Activated CD4-positive, alpha-beta T cell treated with anti-CD3 and anti-CD28 coated beads, Interleukin-2, amount 10 ng/mL, durations not matched to agents 24 days and 14 days (primary cell): Measurements from ENCODE around the gene NFIC. TPM values are rescaled to one million over a fixed set of nuclear protein-coding genes. Genes with fewer than 3 reads are reported as not detected.
A peak's percentile ranks its signal among the peaks of the same experiment; 100 is the strongest.

Experiments
- DNase-seq: peaks from one replicate; pipeline ENCODE4 v3.0.0; 2022
- H3K27ac Mint-ChIP-seq: one replicate; pipeline ENCODE4 v1.8.0; 2022; ENCODE audit warnings: mild to moderate bottlenecking, mixed read lengths
- H3K27me3 Mint-ChIP-seq: one replicate; pipeline ENCODE4 v1.8.0; 2022; ENCODE audit warnings: mixed read lengths
- H3K36me3 Mint-ChIP-seq: one replicate; pipeline ENCODE4 v1.8.0; 2022; ENCODE audit warnings: low read depth, mild to moderate bottlenecking, mixed read lengths
- H3K4me1 Mint-ChIP-seq: one replicate; pipeline ENCODE4 v1.8.0; 2021; ENCODE audit warnings: mixed read lengths
- H3K4me3 Mint-ChIP-seq: one replicate; pipeline ENCODE4 v1.8.0; 2022; ENCODE audit warnings: mild to moderate bottlenecking, moderate library complexity, mixed read lengths
- H3K9me3 Mint-ChIP-seq: one replicate; pipeline ENCODE4 v1.8.0; 2021; ENCODE audit warnings: mixed read lengths
- intact Hi-C: fragments of 100-400 bp; cut with micrococcal nuclease; formaldehyde crosslinking; loops from one replicate; pipeline ENCODE4 v1.15.1; 2023
- total RNA-seq: library from RNA; stranded (reverse); gene quantifications from 2 replicates; pipeline ENCODE4 v1.2.3, GENCODE V29; 2022

NFIC gene
- total RNA-seq, 1 donor from 2014 or later: 19.8 TPM

DNA sequence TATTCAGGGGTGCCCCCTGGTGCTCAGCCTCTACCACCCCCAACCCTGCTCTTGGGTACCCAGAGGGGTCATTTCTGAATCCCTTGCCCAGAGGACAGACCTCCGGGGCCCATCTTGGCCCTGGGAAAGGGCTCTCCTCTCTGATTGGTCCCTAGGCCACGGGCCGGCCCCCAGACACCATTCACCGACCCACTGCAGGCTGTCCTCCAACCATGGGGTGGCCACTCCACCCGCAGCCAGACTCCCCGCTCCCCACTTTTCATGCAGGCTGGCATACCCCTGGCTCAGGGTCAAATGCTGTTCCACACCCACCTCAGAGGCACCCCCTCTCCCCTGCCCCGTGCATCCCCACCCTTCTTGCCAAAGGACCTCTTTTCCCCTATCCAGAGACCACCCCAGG lies 99.2 kb downstream of the NFIC start:
- intact Hi-C loops: no loop called here
- no peak overlapping the region for H3K27ac Mint-ChIP-seq
- DNase-seq: no peak
- H3K36me3 Mint-ChIP-seq: no peaks in the 10 kb centered on the region
- no peak overlapping the region for H3K4me3 Mint-ChIP-seq
- H3K27me3 Mint-ChIP-seq: no peaks in the 10 kb centered on the region
- H3K9me3 Mint-ChIP-seq: no peaks in the 10 kb centered on the region
- H3K4me1 Mint-ChIP-seq: no peaks in the 10 kb centered on the region

GRCh38 chr19:3466635-3467034 lies 100.3 kb downstream of the NFIC start:
- intact Hi-C loops: no loop called here
- no peaks in the 10 kb centered on the region for H3K4me1 Mint-ChIP-seq
- no peaks in the 10 kb centered on the region for H3K27me3 Mint-ChIP-seq
- H3K36me3 Mint-ChIP-seq: no peaks in the 10 kb centered on the region
- no peak overlapping the region for H3K4me3 Mint-ChIP-seq
- H3K9me3 Mint-ChIP-seq: no peaks in the 10 kb centered on the region
- H3K27ac Mint-ChIP-seq: no peak overlapping the region
- DNase-seq: no peak

DNA sequence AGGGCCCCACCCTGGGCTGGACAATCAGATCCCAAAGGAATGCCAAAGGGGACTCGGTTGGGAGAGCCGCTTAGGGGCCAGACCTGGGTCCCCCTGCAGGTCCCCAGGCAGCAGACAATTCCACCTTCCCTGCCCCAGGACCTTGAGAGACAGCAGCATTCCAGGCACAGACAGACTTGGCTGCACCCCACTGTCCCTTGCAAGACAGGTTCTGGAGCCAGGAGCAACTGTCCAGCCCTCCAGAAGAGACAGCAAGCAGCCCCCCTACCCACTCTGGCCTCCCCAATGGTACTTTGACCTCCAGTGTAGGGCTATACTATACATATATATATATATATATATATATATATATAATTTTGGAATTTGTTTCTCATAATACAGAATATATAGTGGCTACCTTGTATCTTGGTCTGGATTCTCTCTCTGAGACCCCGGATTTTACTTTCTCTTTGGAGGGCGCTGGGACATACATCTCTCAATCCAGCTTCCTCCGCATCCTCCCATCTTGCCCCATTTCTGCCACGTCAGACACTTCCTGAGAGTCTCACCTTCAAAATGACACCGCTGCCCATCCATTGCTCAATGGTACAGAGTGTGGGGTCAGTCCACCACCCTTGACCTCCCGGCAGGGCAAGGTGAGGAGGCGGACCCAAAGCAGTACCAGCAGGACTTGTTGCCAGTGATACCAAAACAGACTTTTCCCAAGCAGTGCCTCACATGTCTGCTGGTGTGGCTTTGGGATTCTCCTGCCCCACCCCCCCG lies 101.2 kb downstream of the NFIC start:
- Mint-ChIP-seq H3K27ac (no peak overlapping the region), H3K4me1 (no peaks in the 10 kb centered on the region), H3K4me3 (no peak overlapping the region), H3K9me3 (no peaks in the 10 kb centered on the region), H3K27me3 (no peaks in the 10 kb centered on the region), H3K36me3 (no peaks in the 10 kb centered on the region)
- no peak for DNase-seq
- intact Hi-C loops: no loop called here

- Mint-ChIP-seq H3K4me3 (no peak overlapping the region), H3K36me3 (no peaks in the 10 kb centered on the region), H3K4me1 (no peaks in the 10 kb centered on the region), H3K9me3 (no peaks in the 10 kb centered on the region), H3K27me3 (no peaks in the 10 kb centered on the region), H3K27ac (no peak overlapping the region)
- intact Hi-C loops: no loop called here
- no peak for DNase-seq
Observed at GRCh38 chr19:3468211-3468610, 101.8 kb downstream of the NFIC start.

- Mint-ChIP-seq H3K4me1 (no peaks in the 10 kb centered on the region), H3K27me3 (no peaks in the 10 kb centered on the region), H3K9me3 (no peaks in the 10 kb centered on the region), H3K36me3 (no peaks in the 10 kb centered on the region), H3K27ac (no peak overlapping the region), H3K4me3 (no peak overlapping the region)
- intact Hi-C loops: no loop called here
- no peak for DNase-seq
Observed at GRCh38 chr19:3469638-3470499, 103.5 kb downstream of the NFIC start.

- Mint-ChIP-seq H3K4me3 (no peak overlapping the region), H3K27me3 (no peaks in the 10 kb centered on the region), H3K4me1 (no peaks in the 10 kb centered on the region), H3K36me3 (no peaks in the 10 kb centered on the region), H3K27ac (no peak overlapping the region), H3K9me3 (no peaks in the 10 kb centered on the region)
- no peak for DNase-seq
- intact Hi-C loops: no loop called here
Observed at GRCh38 chr19:3470500-3471128, 104.2 kb downstream of the NFIC start.

GRCh38 chr19:3471954-3472655 lies 105.7 kb downstream of the NFIC start:
- H3K27ac Mint-ChIP-seq: no peak overlapping the region
- no peak overlapping the region for H3K4me3 Mint-ChIP-seq
- DNase-seq: peak; percentile 79
- H3K36me3 Mint-ChIP-seq: no peaks in the 10 kb centered on the region
- peaks cover 2% of the 10 kb centered on the region for H3K27me3 Mint-ChIP-seq
- intact Hi-C loops: loop anchor here (2.0 kb wide), 1 partner anchor 145 kb away; no protein-coding TSS in a partner anchor
- H3K9me3 Mint-ChIP-seq: no peaks in the 10 kb centered on the region
- H3K4me1 Mint-ChIP-seq: no peaks in the 10 kb centered on the region

DNA sequence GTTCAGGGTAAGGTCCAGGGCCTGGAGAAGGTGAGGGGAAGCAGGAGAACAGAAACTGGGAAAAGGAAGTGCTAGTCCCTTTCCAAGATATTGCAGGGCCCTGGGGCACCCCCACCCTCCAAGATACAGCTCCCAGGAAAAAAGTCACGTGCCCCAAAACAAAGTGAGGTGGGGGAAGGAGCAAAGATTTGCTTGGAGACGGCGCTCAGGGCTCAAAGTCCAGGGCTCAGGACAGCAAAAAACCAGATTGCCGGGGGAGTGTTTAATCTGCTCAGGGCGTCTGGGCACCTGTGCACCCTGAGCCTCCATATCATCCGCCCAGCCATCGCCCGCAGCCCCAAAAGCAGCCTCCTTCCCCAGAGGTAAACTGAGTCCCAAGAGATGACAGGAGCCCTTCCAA lies 107.6 kb downstream of the NFIC start:
- Mint-ChIP-seq H3K4me1 (peaks cover 8% of the 10 kb centered on the region), H3K27ac (no peak overlapping the region), H3K9me3 (no peaks in the 10 kb centered on the region), H3K36me3 (no peaks in the 10 kb centered on the region), H3K4me3 (no peak overlapping the region), H3K27me3 (peaks cover 2% of the 10 kb centered on the region)
- no peak for DNase-seq
- intact Hi-C loops: no loop called here

- no peaks in the 10 kb centered on the region for H3K36me3 Mint-ChIP-seq
- no peak overlapping the region for H3K27ac Mint-ChIP-seq
- peaks cover 2% of the 10 kb centered on the region for H3K27me3 Mint-ChIP-seq
- DNase-seq: no peak
- H3K4me1 Mint-ChIP-seq: peaks cover 14% of the 10 kb centered on the region
- H3K9me3 Mint-ChIP-seq: no peaks in the 10 kb centered on the region
- intact Hi-C loops: loop anchor here (5.0 kb wide), 1 partner anchor 167 kb away; no protein-coding TSS in a partner anchor
- H3K4me3 Mint-ChIP-seq: no peak overlapping the region
Observed at GRCh38 chr19:3474614-3475013, 108.2 kb downstream of the NFIC start.

GRCh38 chr19:3475449-3475848 lies 109.1 kb downstream of the NFIC start:
- no peak for DNase-seq
- Mint-ChIP-seq H3K9me3 (no peaks in the 10 kb centered on the region), H3K4me1 (peaks cover 16% of the 10 kb centered on the region), H3K27me3 (peaks cover 2% of the 10 kb centered on the region), H3K27ac (no peak overlapping the region), H3K36me3 (no peaks in the 10 kb centered on the region), H3K4me3 (no peak overlapping the region)
- intact Hi-C loops: loop anchor here (5.0 kb wide), 1 partner anchor 168 kb away; no protein-coding TSS in a partner anchor

- intact Hi-C loops: loop anchor here (5.0 kb wide), 1 partner anchor 170 kb away; no protein-coding TSS in a partner anchor
- no peak overlapping the region for H3K4me3 Mint-ChIP-seq
- no peaks in the 10 kb centered on the region for H3K36me3 Mint-ChIP-seq
- H3K27me3 Mint-ChIP-seq: peaks cover 2% of the 10 kb centered on the region
- H3K9me3 Mint-ChIP-seq: no peaks in the 10 kb centered on the region
- H3K27ac Mint-ChIP-seq: no peak overlapping the region
- peaks cover 16% of the 10 kb centered on the region for H3K4me1 Mint-ChIP-seq
- DNase-seq: no peak
Observed at GRCh38 chr19:3476830-3477229, 110.4 kb downstream of the NFIC start.

DNA sequence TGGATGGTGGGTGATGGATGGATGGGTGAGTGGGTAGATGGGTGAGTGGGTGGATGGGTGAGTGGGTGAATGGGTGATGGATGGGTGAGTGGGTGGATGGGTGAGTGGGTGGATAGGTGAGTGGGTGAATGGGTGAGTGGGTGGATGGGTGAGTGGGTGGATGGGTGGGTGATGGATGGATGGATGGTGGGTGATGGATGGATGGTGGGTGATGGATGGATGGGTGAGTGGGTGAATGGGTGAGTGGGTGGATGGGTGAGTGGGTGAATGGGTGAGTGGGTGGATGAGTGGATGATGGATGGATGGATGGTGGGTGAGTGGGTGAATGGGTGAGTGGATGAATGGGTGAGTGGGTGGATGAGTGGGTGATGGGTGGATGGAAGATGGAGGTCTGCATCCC lies 111.1 kb downstream of the NFIC start:
- Mint-ChIP-seq H3K27ac (peak overlapping the region; percentile 10), H3K36me3 (no peaks in the 10 kb centered on the region), H3K4me3 (no peak overlapping the region), H3K4me1 (peaks cover 16% of the 10 kb centered on the region), H3K9me3 (no peaks in the 10 kb centered on the region), H3K27me3 (peaks cover 2% of the 10 kb centered on the region)
- no peak for DNase-seq
- intact Hi-C loops: loop anchor here (5.0 kb wide), 1 partner anchor 170 kb away; no protein-coding TSS in a partner anchor

GRCh38 chr19:3477951-3478350 lies 111.6 kb downstream of the NFIC start:
- H3K4me1 Mint-ChIP-seq: peaks cover 16% of the 10 kb centered on the region

More at GRCh38 chr19:3477951-3478350, 111.6 kb downstream of the NFIC start:
- H3K27ac Mint-ChIP-seq: no peak overlapping the region
- no peaks in the 10 kb centered on the region for H3K36me3 Mint-ChIP-seq
- no peaks in the 10 kb centered on the region for H3K9me3 Mint-ChIP-seq
- peak overlapping the region; percentile 68 for H3K4me3 Mint-ChIP-seq
- H3K27me3 Mint-ChIP-seq: peaks cover 2% of the 10 kb centered on the region
- no peak for DNase-seq
- intact Hi-C loops: loop anchor here (5.0 kb wide), 1 partner anchor 171 kb away; no protein-coding TSS in a partner anchor
